ENCODE data around the gene PRR13.

DNA sequence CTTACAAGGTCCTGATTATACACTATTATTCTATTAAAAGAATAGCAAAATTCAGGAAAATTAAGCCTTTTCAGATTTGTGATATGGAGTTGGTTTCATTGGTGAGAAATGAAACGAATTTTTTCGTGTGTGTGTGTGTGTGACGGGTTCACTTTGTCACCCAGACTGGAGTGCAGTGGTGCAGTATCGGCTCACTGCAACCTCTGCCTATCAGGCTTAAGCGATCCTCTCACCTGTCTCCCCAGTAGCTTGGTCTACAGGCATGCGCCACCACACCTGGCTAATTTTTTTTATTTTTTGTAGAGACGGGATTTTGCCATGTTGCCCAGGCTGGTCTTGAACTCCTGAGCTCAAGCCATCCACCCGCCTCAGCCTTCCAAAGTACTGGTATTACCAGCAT, 20.1 kb downstream of the PRR13 start:
- TF ChIP-seq EZH2 (IDR thresholded peaks at IDR 0.05; ENCODE audit: insufficient read depth, poor library complexity, severe bottlenecking) (no peak), EZH2phosphoT487 (IDR thresholded peaks at IDR 0.05; ENCODE audit: insufficient read depth, low read depth) (no peak)

All from GM23248 (cell line).